ENCODE measurements around the gene CDS1. TPM values are rescaled to one million over a fixed set of nuclear protein-coding genes. Genes with fewer than 3 reads are reported as not detected.

The CDS1 gene
- total and polyA plus RNA-seq, 2 donors (not counting 3 experiments of a cell fraction or from before 2014, with no cell fraction given) = 0.01 TPM; not detected in 1

DNA sequence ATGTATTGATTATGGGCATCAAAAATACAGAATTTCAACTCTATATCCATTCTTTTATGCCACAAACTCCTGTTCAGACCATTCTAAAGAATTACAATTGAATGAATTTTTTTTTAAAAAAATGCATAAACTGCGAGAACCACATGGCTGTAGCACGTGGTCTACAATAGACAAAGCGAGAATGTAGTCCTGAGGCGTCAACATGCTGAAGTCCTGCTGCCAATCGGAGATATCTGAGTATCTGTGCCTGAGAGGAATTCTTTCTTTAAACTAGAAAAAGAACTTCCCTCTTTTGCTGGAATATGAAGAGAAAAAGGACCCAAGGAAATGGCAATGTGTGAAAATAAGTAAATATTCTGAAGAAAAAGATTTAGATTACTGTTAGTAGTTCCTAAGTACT is 105.7 kb downstream of the CDS1 start:
- H3K4me2 ChIP-seq (ENCODE audit: insufficient read depth, low read length) = no peak overlapping the region

GRCh38 chr4:84689197-84689596 is 106.3 kb downstream of the CDS1 start:
- Histone ChIP-seq H3K36me3 (ENCODE audit: control insufficient read depth in 2 of 2, extremely low read depth in 1 of 2, insufficient read depth in 2 of 2, low read length in 2 of 2) (peaks cover 18 to 30% of the 10 kb centered on the region in 2 experiments), H4K20me1 (replicated peaks; ENCODE audit: control insufficient read depth, extremely low read depth, insufficient read depth, low read length) (no peaks in the 10 kb centered on the region), H3K4me2 (ENCODE audit: insufficient read depth, low read length) (no peak overlapping the region), H2AFZ (ENCODE audit: low read depth, low read length) (no peak overlapping the region), H3K9me1 (replicated peaks; ENCODE audit: control insufficient read depth, extremely low read depth, insufficient read depth, low read length) (no peaks in the 10 kb centered on the region), H3K9ac (replicated peaks; ENCODE audit: extremely low read depth, insufficient read depth, low read length) (no peak overlapping the region), H3K4me3 (replicated peaks in 1 of 3; ENCODE audit: insufficient read depth in 1 of 3, low read depth in 1 of 3, low read length in 3 of 3) (no peak overlapping the region), H3K79me2 (ENCODE audit: control insufficient read depth, insufficient read depth, low read length) (no peaks in the 10 kb centered on the region), H3K27me3 (ENCODE audit: control insufficient read depth in 2 of 2, insufficient read depth in 2 of 2, low read length in 2 of 2) (no peaks in the 10 kb centered on the region), H3K9me3 (replicated peaks; ENCODE audit: control insufficient read depth, insufficient read depth, low read length) (no peaks in the 10 kb centered on the region), H3K27ac (ENCODE audit: insufficient read depth, low read depth, low read length) (no peak overlapping the region), H3K4me1 (ENCODE audit: control insufficient read depth, extremely low read depth, insufficient read depth, low read length) (peaks cover 34% of the 10 kb centered on the region)
- CTCF ChIA-PET = no interaction called here
- DNase-seq (ENCODE audit: low read depth, low spot score) (no peak), FAIRE-seq (no peak)
- POLR2A ChIA-PET = no interaction called here
- dilution Hi-C loops (cut with MboI; ENCODE audit: extremely low pct_ligation_motif_present, low sequenced_read_pairs) = no loop called here
- intact Hi-C loops (cut with micrococcal nuclease) = no loop called here
- TF ChIP-seq JUN (IDR thresholded peaks at IDR 0.05; ENCODE audit: borderline replicate concordance, insufficient read depth, insufficient read length, low read depth) = no peak
- TF ChIP-seq EZH2 (IDR thresholded peaks at IDR 0.05; ENCODE audit: borderline replicate concordance, low read depth, low read length, severe bottlenecking) = no peak
- TF ChIP-seq MYC (IDR thresholded peaks at IDR 0.05; ENCODE audit: low read depth, low read length) = no peak
- no peak for TF ChIP-seq GATA2 (IDR thresholded peaks at IDR 0.05; ENCODE audit: insufficient read depth, insufficient read length, low read depth, low read length)
- TF ChIP-seq POLR2AphosphoS5 (IDR thresholded peaks at IDR 0.05; ENCODE audit: insufficient read depth, low read depth, low read length) = no peak
- TF ChIP-seq MAX (IDR thresholded peaks at IDR 0.05; ENCODE audit: insufficient read depth, insufficient read length) = no peak
- no peak for TF ChIP-seq CTCF (IDR thresholded peaks at IDR 0.05; ENCODE audit: extremely low read depth in 1 of 2, insufficient read depth in 1 of 2, low read depth in 1 of 2, low read length in 2 of 2)
- TF ChIP-seq POLR2A (IDR thresholded peaks at IDR 0.05; ENCODE audit: low read depth, low read length) = no peak
- no peak for TF ChIP-seq FOS (IDR thresholded peaks at IDR 0.05; ENCODE audit: borderline replicate concordance, insufficient read depth, low read length)
- no TSS peak for BruUV-seq (replicated peaks)

More for the DNA sequence above, 105.7 kb downstream of the CDS1 start:
- Histone ChIP-seq H3K27ac (ENCODE audit: insufficient read depth, low read depth, low read length) (no peak overlapping the region), H3K9ac (replicated peaks; ENCODE audit: extremely low read depth, insufficient read depth, low read length) (no peak overlapping the region), H4K20me1 (replicated peaks; ENCODE audit: control insufficient read depth, extremely low read depth, insufficient read depth, low read length) (no peaks in the 10 kb centered on the region), H3K9me3 (replicated peaks; ENCODE audit: control insufficient read depth, insufficient read depth, low read length) (no peaks in the 10 kb centered on the region), H3K36me3 (ENCODE audit: control insufficient read depth in 2 of 2, extremely low read depth in 1 of 2, insufficient read depth in 2 of 2, low read length in 2 of 2) (peaks cover 23 to 33% of the 10 kb centered on the region in 2 experiments), H3K4me1 (ENCODE audit: control insufficient read depth, extremely low read depth, insufficient read depth, low read length) (peaks cover 34% of the 10 kb centered on the region), H2AFZ (ENCODE audit: low read depth, low read length) (no peak overlapping the region), H3K9me1 (replicated peaks; ENCODE audit: control insufficient read depth, extremely low read depth, insufficient read depth, low read length) (no peaks in the 10 kb centered on the region), H3K79me2 (ENCODE audit: control insufficient read depth, insufficient read depth, low read length) (no peaks in the 10 kb centered on the region), H3K27me3 (ENCODE audit: control insufficient read depth in 2 of 2, insufficient read depth in 2 of 2, low read length in 2 of 2) (no peaks in the 10 kb centered on the region), H3K4me3 (replicated peaks in 1 of 3; ENCODE audit: insufficient read depth in 1 of 3, low read depth in 1 of 3, low read length in 3 of 3) (no peak overlapping the region)
- ChIA-PET POLR2A (no interaction called here), CTCF (no interaction called here)
- DNase-seq (ENCODE audit: low read depth, low spot score) (no peak), FAIRE-seq (no peak)
- no TSS peak for BruUV-seq (replicated peaks)
- intact Hi-C loops (cut with micrococcal nuclease) (no loop called here), dilution Hi-C loops (cut with MboI; ENCODE audit: extremely low pct_ligation_motif_present, low sequenced_read_pairs) (no loop called here)
- no peak for TF ChIP-seq FOS (IDR thresholded peaks at IDR 0.05; ENCODE audit: borderline replicate concordance, insufficient read depth, low read length)
